ENCODE data around the gene RAB44. TPM values are rescaled to one million over a fixed set of nuclear protein-coding genes. Genes with fewer than 3 reads are reported as not detected.

The RAB44 gene
- total RNA-seq, 1 donor, result 1.3 TPM

DNA sequence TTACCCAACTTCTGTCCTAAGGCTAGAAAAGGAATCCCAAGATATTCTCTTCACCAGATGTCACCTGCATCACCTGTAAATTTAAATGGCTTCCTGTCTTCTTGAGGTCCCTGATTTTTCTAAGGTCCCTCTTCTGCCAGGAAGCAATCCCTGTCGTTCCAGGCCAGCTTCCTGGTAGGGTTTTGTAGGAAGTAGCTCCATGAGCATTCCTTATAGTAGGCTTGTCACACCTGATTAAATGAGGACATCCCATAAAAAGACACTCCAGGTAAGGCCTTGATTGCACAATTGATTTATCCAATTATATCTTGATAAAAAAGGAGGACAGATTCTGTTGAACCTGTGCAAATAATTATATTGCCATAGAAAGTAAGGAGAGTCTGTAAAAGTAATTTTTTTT, 8.7 kb downstream of the RAB44 start:
- H3K27me3 ChIP-seq (ENCODE audit: insufficient read depth, low read length), result no peaks in the 10 kb centered on the region
- H3K4me3 ChIP-seq (ENCODE audit: low read length), result no peak overlapping the region
- peaks cover 11% of the 10 kb centered on the region for H3K4me1 ChIP-seq (ENCODE audit: insufficient read depth, low read length)
- H3K9me3 ChIP-seq (ENCODE audit: low read depth, low read length), result no peaks in the 10 kb centered on the region

GRCh38 chr6:36712816-36713215, 15.2 kb downstream of the RAB44 start:
- Histone ChIP-seq H3K9me3 (ENCODE audit: low read depth, low read length) (no peaks in the 10 kb centered on the region), H3K4me3 (ENCODE audit: low read length) (no peak overlapping the region), H3K27me3 (ENCODE audit: insufficient read depth, low read length) (no peaks in the 10 kb centered on the region), H3K4me1 (ENCODE audit: insufficient read depth, low read length) (no peaks in the 10 kb centered on the region)

GRCh38 chr6:36713846-36714245, 16.2 kb downstream of the RAB44 start:
- Histone ChIP-seq H3K27me3 (ENCODE audit: insufficient read depth, low read length) (no peaks in the 10 kb centered on the region), H3K4me3 (ENCODE audit: low read length) (no peak overlapping the region), H3K9me3 (ENCODE audit: low read depth, low read length) (no peaks in the 10 kb centered on the region), H3K4me1 (ENCODE audit: insufficient read depth, low read length) (no peaks in the 10 kb centered on the region)

DNA sequence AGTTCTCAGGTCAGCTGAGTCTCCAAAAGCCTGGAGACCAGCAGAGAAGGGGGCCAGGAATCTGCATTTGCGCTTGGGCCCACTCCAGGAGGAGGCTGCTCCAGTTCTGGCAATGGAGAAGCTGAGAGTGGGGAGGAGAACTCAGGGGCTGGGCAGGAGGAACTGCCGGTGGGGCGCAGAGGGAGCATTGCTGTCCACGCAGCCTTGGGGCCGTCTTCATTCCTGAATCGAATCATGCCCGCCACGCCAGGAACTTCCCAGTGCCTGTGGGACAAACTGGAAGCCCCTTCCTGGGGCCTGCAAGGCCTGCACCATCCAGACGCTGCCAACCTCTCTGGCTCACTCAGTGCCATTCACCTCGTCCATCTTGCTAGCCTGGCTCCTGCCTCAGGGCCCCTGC, 16.9 kb downstream of the RAB44 start:
- H3K4me1 ChIP-seq (ENCODE audit: insufficient read depth, low read length), result no peaks in the 10 kb centered on the region
- H3K27me3 ChIP-seq (ENCODE audit: insufficient read depth, low read length), result no peaks in the 10 kb centered on the region
- no peak overlapping the region for H3K4me3 ChIP-seq (ENCODE audit: low read length)
- no peaks in the 10 kb centered on the region for H3K9me3 ChIP-seq (ENCODE audit: low read depth, low read length)

- no peaks in the 10 kb centered on the region for H3K9me3 ChIP-seq (ENCODE audit: low read depth, low read length)
- H3K27me3 ChIP-seq (ENCODE audit: insufficient read depth, low read length), result no peaks in the 10 kb centered on the region
- H3K4me1 ChIP-seq (ENCODE audit: insufficient read depth, low read length), result no peaks in the 10 kb centered on the region
- no peak overlapping the region for H3K4me3 ChIP-seq (ENCODE audit: low read length)
Measured at GRCh38 chr6:36715469-36715868, 17.8 kb downstream of the RAB44 start.

GRCh38 chr6:36716476-36717093, 19.0 kb downstream of the RAB44 start:
- Histone ChIP-seq H3K4me3 (ENCODE audit: low read length) (no peak overlapping the region), H3K9me3 (ENCODE audit: low read depth, low read length) (no peaks in the 10 kb centered on the region), H3K27me3 (ENCODE audit: insufficient read depth, low read length) (no peaks in the 10 kb centered on the region), H3K4me1 (ENCODE audit: insufficient read depth, low read length) (no peaks in the 10 kb centered on the region)

DNA sequence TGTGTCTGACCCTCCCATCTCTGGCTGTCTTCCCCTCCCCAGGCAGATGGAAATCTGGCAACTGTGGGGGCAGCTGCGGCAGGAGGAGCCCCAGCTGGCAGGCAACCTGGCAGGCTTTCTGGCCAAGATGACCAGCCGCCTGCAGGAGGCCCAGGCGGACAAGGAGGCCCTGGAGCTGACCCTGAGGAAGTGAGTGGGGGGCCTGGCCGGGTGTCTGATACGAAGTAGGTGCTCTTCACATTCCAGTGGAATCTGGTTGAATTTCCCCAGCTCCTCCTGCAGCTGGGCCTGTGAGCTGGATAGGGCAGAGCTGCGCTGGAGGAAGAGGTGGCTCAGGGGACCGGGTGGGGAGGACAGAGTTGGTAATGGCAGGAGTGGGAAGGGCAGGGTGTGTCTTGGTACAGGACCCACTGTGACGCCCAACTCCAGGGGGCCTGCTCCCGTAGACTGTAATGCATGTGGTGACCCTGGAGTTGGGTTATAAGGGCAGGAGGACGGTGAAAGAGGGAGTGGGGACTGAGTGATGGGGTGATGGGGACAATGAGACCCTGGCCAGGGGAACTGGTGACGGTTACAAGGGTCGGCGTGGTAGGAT, 19.7 kb downstream of the RAB44 start:
- Histone ChIP-seq H3K9me3 (ENCODE audit: low read depth, low read length) (no peaks in the 10 kb centered on the region), H3K4me3 (ENCODE audit: low read length) (no peak overlapping the region), H3K4me1 (ENCODE audit: insufficient read depth, low read length) (no peaks in the 10 kb centered on the region), H3K27me3 (ENCODE audit: insufficient read depth, low read length) (no peaks in the 10 kb centered on the region)

- Histone ChIP-seq H3K27me3 (ENCODE audit: insufficient read depth, low read length) (no peaks in the 10 kb centered on the region), H3K4me1 (ENCODE audit: insufficient read depth, low read length) (no peaks in the 10 kb centered on the region), H3K9me3 (ENCODE audit: low read depth, low read length) (no peaks in the 10 kb centered on the region), H3K4me3 (ENCODE audit: low read length) (no peak overlapping the region)
Measured at GRCh38 chr6:36717871-36718540, 20.4 kb downstream of the RAB44 start.

DNA sequence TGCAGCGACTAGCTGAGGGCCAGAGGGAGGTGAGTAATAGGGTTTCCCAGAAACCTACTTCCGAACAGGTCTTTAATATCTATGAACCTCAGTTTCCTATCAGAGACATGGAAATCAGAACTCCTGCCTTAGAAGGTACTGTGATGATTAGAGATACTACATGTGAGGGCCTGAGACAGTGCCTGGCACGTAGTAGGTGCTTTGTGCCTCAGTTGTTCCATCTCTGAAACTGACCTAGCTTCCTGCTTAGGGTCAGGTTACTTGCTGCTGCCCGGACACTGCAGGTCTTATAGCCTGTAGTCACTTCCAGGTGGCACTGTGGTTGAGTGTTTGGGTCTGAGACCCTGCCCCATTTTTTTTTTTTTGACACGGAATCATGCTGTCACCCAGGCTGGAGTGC, 20.9 kb downstream of the RAB44 start:
- Histone ChIP-seq H3K9me3 (ENCODE audit: low read depth, low read length) (no peaks in the 10 kb centered on the region), H3K27me3 (ENCODE audit: insufficient read depth, low read length) (no peaks in the 10 kb centered on the region), H3K4me3 (ENCODE audit: low read length) (no peak overlapping the region), H3K4me1 (ENCODE audit: insufficient read depth, low read length) (no peaks in the 10 kb centered on the region)

- no peaks in the 10 kb centered on the region for H3K27me3 ChIP-seq (ENCODE audit: insufficient read depth, low read length)
- H3K9me3 ChIP-seq (ENCODE audit: low read depth, low read length), result no peaks in the 10 kb centered on the region
- no peak overlapping the region for H3K4me3 ChIP-seq (ENCODE audit: low read length)
- H3K4me1 ChIP-seq (ENCODE audit: insufficient read depth, low read length), result no peaks in the 10 kb centered on the region
Measured at GRCh38 chr6:36719126-36719525, 21.5 kb downstream of the RAB44 start.

DNA sequence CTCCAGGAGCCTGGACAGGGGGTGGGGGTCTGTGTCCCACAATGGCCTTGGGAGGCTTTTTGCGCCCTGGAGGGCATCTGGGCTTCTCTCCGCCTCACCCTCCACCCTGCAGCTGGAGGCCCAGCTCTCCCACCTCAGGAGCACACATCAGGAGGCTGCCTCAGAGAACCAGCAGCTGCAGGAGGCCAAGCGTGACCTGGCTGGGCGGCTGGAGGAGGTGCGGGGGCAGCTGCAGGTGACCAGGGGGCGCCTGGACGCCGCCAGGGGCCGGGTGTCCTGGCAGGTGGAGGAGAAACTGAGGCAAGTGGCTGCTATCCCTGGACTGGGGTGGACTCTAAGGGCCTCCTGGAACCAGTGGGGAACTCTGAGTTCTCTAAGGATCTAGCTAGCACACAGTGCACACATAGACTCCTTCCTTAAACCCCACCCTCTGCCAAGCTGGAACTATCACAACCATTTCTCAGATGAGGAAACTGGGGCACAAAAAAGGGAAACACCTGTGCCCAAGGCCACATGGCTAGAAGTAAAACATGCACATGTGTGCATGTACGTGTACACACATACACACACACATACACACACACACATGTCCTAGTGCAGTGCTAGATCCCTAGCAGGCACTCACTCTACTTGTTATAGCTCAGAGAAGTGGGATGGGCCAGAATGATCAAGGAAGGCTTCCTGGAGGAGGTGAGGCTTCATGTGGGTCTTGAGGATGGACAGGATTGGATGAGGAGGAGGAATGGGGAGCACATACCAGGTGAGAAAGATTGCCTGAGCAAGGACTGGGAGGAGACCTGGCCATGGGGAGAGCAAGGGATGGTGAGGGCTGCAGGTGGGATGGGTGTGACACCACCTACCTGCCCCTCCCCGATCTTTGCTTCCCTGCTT, 22.9 kb downstream of the RAB44 start:
- Histone ChIP-seq H3K27me3 (ENCODE audit: insufficient read depth, low read length) (no peaks in the 10 kb centered on the region), H3K4me3 (ENCODE audit: low read length) (no peak overlapping the region), H3K4me1 (ENCODE audit: insufficient read depth, low read length) (peaks cover 7% of the 10 kb centered on the region), H3K9me3 (ENCODE audit: low read depth, low read length) (no peaks in the 10 kb centered on the region)

DNA sequence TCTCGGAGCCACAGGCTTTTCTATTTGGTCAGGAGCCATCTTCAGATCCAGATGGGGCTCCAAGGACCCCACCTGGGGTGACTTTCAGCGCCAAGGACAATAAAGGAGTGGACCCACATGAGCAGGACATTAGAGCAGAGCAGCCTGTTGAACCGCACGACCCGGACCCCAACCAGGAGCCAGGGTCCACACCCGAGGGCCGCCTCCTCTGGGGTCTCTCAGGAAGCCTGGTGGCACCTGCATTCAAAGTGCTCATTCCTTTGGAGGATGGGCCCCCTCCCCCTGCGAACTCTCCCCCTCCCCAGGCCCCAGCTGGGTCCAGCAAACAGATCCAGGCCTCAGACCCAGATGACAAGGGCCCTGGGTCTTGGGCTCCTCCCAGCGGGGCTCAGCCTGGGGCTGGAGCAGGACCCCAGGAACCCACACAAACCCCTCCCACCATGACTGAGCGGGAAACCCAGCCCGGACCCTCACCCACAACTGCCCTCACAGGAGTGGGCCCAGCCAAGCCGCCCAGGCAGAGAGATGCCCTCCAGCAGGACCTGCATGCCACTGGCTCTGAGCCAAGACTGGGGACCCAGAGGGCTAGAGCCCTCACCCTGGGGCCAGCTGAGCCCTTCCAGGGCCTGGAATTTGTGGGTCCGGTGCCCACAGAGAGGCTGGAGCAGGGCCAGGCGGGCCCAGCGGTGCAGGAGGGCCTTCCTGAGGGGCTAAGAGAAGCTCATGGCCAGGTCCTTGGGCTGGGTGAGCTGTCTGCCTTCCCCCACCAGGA, 23.9 kb downstream of the RAB44 start:
- H3K4me1 ChIP-seq (ENCODE audit: insufficient read depth, low read length), result peaks cover 14% of the 10 kb centered on the region
- no peaks in the 10 kb centered on the region for H3K9me3 ChIP-seq (ENCODE audit: low read depth, low read length)
- no peaks in the 10 kb centered on the region for H3K27me3 ChIP-seq (ENCODE audit: insufficient read depth, low read length)
- H3K4me3 ChIP-seq (ENCODE audit: low read length), result no peak overlapping the region

- no peaks in the 10 kb centered on the region for H3K9me3 ChIP-seq (ENCODE audit: low read depth, low read length)
- H3K4me3 ChIP-seq (ENCODE audit: low read length), result no peak overlapping the region
- H3K27me3 ChIP-seq (ENCODE audit: insufficient read depth, low read length), result no peaks in the 10 kb centered on the region
- peaks cover 20% of the 10 kb centered on the region for H3K4me1 ChIP-seq (ENCODE audit: insufficient read depth, low read length)
Measured at GRCh38 chr6:36722365-36722764, 24.7 kb downstream of the RAB44 start.

DNA sequence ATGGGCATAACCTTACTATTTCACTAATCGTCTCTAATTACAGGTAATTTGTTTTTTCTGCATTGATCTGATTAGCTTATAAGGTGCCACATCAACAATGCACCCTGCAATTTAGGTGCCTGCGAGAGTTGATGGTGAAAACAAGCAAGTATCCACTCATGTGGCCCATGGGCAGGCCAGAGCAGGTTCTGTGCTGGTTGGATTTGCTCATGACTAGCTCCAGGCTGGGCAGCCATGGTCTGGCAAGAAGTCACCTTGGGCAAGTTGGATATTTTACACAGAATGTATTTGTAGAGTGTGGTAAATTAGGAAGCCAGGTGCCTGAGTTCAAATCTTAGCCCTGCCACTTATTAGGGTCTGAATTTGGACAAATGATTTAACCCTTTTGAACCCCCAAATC, 25.3 kb downstream of the RAB44 start:
- H3K27me3 ChIP-seq (ENCODE audit: insufficient read depth, low read length), result no peaks in the 10 kb centered on the region

More for the DNA sequence above, 25.3 kb downstream of the RAB44 start:
- Histone ChIP-seq H3K9me3 (ENCODE audit: low read depth, low read length) (no peaks in the 10 kb centered on the region), H3K4me1 (ENCODE audit: insufficient read depth, low read length) (peaks cover 25% of the 10 kb centered on the region), H3K4me3 (ENCODE audit: low read length) (no peak overlapping the region)
